Measurements from ENCODE around the gene KHDC1.

The KHDC1 gene

GRCh38 chr6:73227606-73228255 is 35.3 kb downstream of the KHDC1 start:
- no peak for TF ChIP-seq CTCF (IDR thresholded peaks at IDR 0.05; ENCODE audit: low read depth, low read length, missing control alignments)
- no peak for DNase-seq
- H3K27ac ChIP-seq: no peak overlapping the region
- no peaks in the 10 kb centered on the region for H3K36me3 ChIP-seq (replicated peaks)
- no peak overlapping the region for H3K4me3 ChIP-seq (ENCODE audit: low read depth, low read length)
- in situ Hi-C loops (cut with HindIII; ENCODE audit: low pct_ligation_motif_present, low sequenced_read_pairs): no loop called here
- H3K27me3 ChIP-seq (replicated peaks): no peaks in the 10 kb centered on the region

- no peak within 1 kb of the TSS for H3K4me3 ChIP-seq (ENCODE audit: low read depth, low read length)
- DNase-seq: no peak
- no peaks in the 10 kb centered on the region for H3K36me3 ChIP-seq (replicated peaks)
- in situ Hi-C loops (cut with HindIII; ENCODE audit: low pct_ligation_motif_present, low sequenced_read_pairs): no loop called here
- no peak for TF ChIP-seq CTCF (IDR thresholded peaks at IDR 0.05; ENCODE audit: low read depth, low read length, missing control alignments)
- H3K27ac ChIP-seq: no peak within 1 kb of the TSS
- H3K27me3 ChIP-seq (replicated peaks): no peaks in the 10 kb centered on the region
These were observed 37.6 kb downstream of the KHDC1 start, which contains the start of gene KHDC1L for GRCh38 chr6:73225396-73225795. Gene KHDC1L (minus strand): TSS chr6:73225496. CDS start chr6:73225408, 88 bp downstream.

- in situ Hi-C loops (cut with HindIII; ENCODE audit: low pct_ligation_motif_present, low sequenced_read_pairs): no loop called here
- Histone ChIP-seq H3K27ac (no peak overlapping the region), H3K27me3 (replicated peaks) (no peaks in the 10 kb centered on the region), H3K36me3 (replicated peaks) (no peaks in the 10 kb centered on the region), H3K4me3 (ENCODE audit: low read depth, low read length) (no peak overlapping the region)
- no peak for DNase-seq
- no peak for TF ChIP-seq CTCF (IDR thresholded peaks at IDR 0.05; ENCODE audit: low read depth, low read length, missing control alignments)
These were observed 46.1 kb downstream of the KHDC1 start for GRCh38 chr6:73216859-73217258.

GRCh38 chr6:73209117-73209516 is 53.9 kb downstream of the KHDC1 start:
- Histone ChIP-seq H3K36me3 (replicated peaks) (no peaks in the 10 kb centered on the region), H3K27me3 (replicated peaks) (no peaks in the 10 kb centered on the region), H3K27ac (no peak overlapping the region), H3K4me3 (ENCODE audit: low read depth, low read length) (no peak overlapping the region)
- TF ChIP-seq CTCF (IDR thresholded peaks at IDR 0.05; ENCODE audit: low read depth, low read length, missing control alignments): no peak
- no peak for DNase-seq
- in situ Hi-C loops (cut with HindIII; ENCODE audit: low pct_ligation_motif_present, low sequenced_read_pairs): no loop called here

GRCh38 chr6:73207221-73207837 is 55.7 kb downstream of the KHDC1 start:
- in situ Hi-C loops (cut with HindIII; ENCODE audit: low pct_ligation_motif_present, low sequenced_read_pairs): no loop called here
- Histone ChIP-seq H3K27me3 (replicated peaks) (no peaks in the 10 kb centered on the region), H3K27ac (no peak overlapping the region), H3K36me3 (replicated peaks) (no peaks in the 10 kb centered on the region), H3K4me3 (ENCODE audit: low read depth, low read length) (no peak overlapping the region)
- DNase-seq: no peak
- TF ChIP-seq CTCF (IDR thresholded peaks at IDR 0.05; ENCODE audit: low read depth, low read length, missing control alignments): no peak

Data from brain microvascular endothelial cell (primary cell).